ENCODE measurements around the gene KCNC4.

The KCNC4 gene

GRCh38 chr1:110176299-110176956, 33.7 kb upstream of the KCNC4 start:
- Histone ChIP-seq H3K4ac (ENCODE audit: low read length) (no peak overlapping the region), H2AFZ (ENCODE audit: low read length) (no peak overlapping the region), H2BK12ac (ENCODE audit: low read length) (no peak overlapping the region), H3K9me3 (replicated peaks in 1 of 2; ENCODE audit: control insufficient read depth in 2 of 2, insufficient read depth in 1 of 2, low read depth in 1 of 2, low read length in 2 of 2) (no peaks in the 10 kb centered on the region), H3K23ac (ENCODE audit: low read depth, low read length, poor library complexity) (peak overlapping the region; percentile 6), H3K14ac (ENCODE audit: low read length) (no peak overlapping the region), H2BK15ac (ENCODE audit: low read length) (no peak overlapping the region), H2BK120ac (ENCODE audit: low read depth, low read length) (peak overlapping the region; percentile 61), H3K36me3 (replicated peaks in 1 of 2; ENCODE audit: control insufficient read depth in 2 of 2, insufficient read depth in 2 of 2, low read length in 2 of 2) (no peaks in the 10 kb centered on the region), H2BK5ac (ENCODE audit: low read length) (no peak overlapping the region), H3K27me3 (ENCODE audit: control insufficient read depth in 3 of 3, insufficient read depth in 3 of 3, low read depth in 1 of 3, low read length in 3 of 3) (peaks cover 0 to 43% (median 0%) of the 10 kb centered on the region in 3 experiments), H4K91ac (ENCODE audit: low read depth, low read length, poor library complexity) (no peak overlapping the region), H3K4me1 (ENCODE audit: control insufficient read depth in 2 of 2, insufficient read depth in 1 of 2, low read depth in 1 of 2, low read length in 2 of 2) (peaks cover 0 to 1% of the 10 kb centered on the region in 2 donors), H3K18ac (ENCODE audit: low read length) (peak overlapping the region; percentile 55), H3K9ac (ENCODE audit: low read depth, low read length, poor library complexity) (no peak overlapping the region), H3K4me3 (ENCODE audit: low read length in 2 of 2) (no peak overlapping the region), H3K4me2 (ENCODE audit: insufficient read depth, low read length, poor library complexity, severe bottlenecking) (no peak overlapping the region), H3K79me1 (ENCODE audit: low read depth, low read length) (no peaks in the 10 kb centered on the region), H4K8ac (ENCODE audit: low read depth, low read length) (no peak overlapping the region), H3K27ac (replicated peaks; ENCODE audit: low read length) (no peak overlapping the region), H2AK5ac (ENCODE audit: low read depth, low read length) (no peak overlapping the region)
- no peak for DNase-seq (ENCODE audit: low spot score)
- no CpG with 5 or more reads among the region's 9 CpGs for WGBS, 2 donors (ENCODE audit: extremely low coverage in 2 of 2, insufficient read length in 2 of 2, insufficient replicate concordance in 1 of 2)

- no peak overlapping the region for H2AFZ ChIP-seq (ENCODE audit: low read length)
- no peak overlapping the region for H3K27ac ChIP-seq (replicated peaks; ENCODE audit: low read length)
- no peak overlapping the region for H3K9ac ChIP-seq (ENCODE audit: low read depth, low read length, poor library complexity)
- H3K9me3 ChIP-seq (replicated peaks in 1 of 2; ENCODE audit: control insufficient read depth in 2 of 2, insufficient read depth in 1 of 2, low read depth in 1 of 2, low read length in 2 of 2): no peaks in the 10 kb centered on the region
- H3K4ac ChIP-seq (ENCODE audit: low read length): no peak overlapping the region
- H3K36me3 ChIP-seq (replicated peaks in 1 of 2; ENCODE audit: control insufficient read depth in 2 of 2, insufficient read depth in 2 of 2, low read length in 2 of 2): no peaks in the 10 kb centered on the region
- H3K23ac ChIP-seq (ENCODE audit: low read depth, low read length, poor library complexity): no peak overlapping the region
- H3K27me3 ChIP-seq (ENCODE audit: control insufficient read depth in 3 of 3, insufficient read depth in 3 of 3, low read depth in 1 of 3, low read length in 3 of 3): peaks cover 0 to 35% (median 0%) of the 10 kb centered on the region in 3 experiments
- H3K14ac ChIP-seq (ENCODE audit: low read length): no peak overlapping the region
- H3K18ac ChIP-seq (ENCODE audit: low read length): no peak overlapping the region
- no peak overlapping the region for H2AK5ac ChIP-seq (ENCODE audit: low read depth, low read length)
- no peak for DNase-seq (ENCODE audit: low spot score)
- H2BK120ac ChIP-seq (ENCODE audit: low read depth, low read length): no peak overlapping the region
- H2BK12ac ChIP-seq (ENCODE audit: low read length): no peak overlapping the region
- WGBS, 2 donors (ENCODE audit: extremely low coverage in 2 of 2, insufficient read length in 2 of 2, insufficient replicate concordance in 1 of 2): no CpG with 5 or more reads among the region's 4 CpGs
- no peak overlapping the region for H4K91ac ChIP-seq (ENCODE audit: low read depth, low read length, poor library complexity)
- H3K79me1 ChIP-seq (ENCODE audit: low read depth, low read length): no peaks in the 10 kb centered on the region
- no peak overlapping the region for H2BK5ac ChIP-seq (ENCODE audit: low read length)
- H3K4me1 ChIP-seq (ENCODE audit: control insufficient read depth in 2 of 2, insufficient read depth in 1 of 2, low read depth in 1 of 2, low read length in 2 of 2): peaks cover 0 to 1% of the 10 kb centered on the region in 2 donors
- H4K8ac ChIP-seq (ENCODE audit: low read depth, low read length): no peak overlapping the region
- no peak overlapping the region for H3K4me3 ChIP-seq (ENCODE audit: low read length in 2 of 2)
- no peak overlapping the region for H2BK15ac ChIP-seq (ENCODE audit: low read length)
- no peak overlapping the region for H3K4me2 ChIP-seq (ENCODE audit: insufficient read depth, low read length, poor library complexity, severe bottlenecking)
Measured at GRCh38 chr1:110177775-110178174, 32.3 kb upstream of the KCNC4 start.

GRCh38 chr1:110183642-110184167, 26.4 kb upstream of the KCNC4 start:
- Histone ChIP-seq H3K9ac (ENCODE audit: low read depth, low read length, poor library complexity) (no peak overlapping the region), H3K23ac (ENCODE audit: low read depth, low read length, poor library complexity) (peak overlapping the region; percentile 8), H2BK120ac (ENCODE audit: low read depth, low read length) (no peak overlapping the region), H3K27ac (replicated peaks; ENCODE audit: low read length) (no peak overlapping the region), H3K4me3 (ENCODE audit: low read length in 2 of 2) (no peak overlapping the region), H3K79me1 (ENCODE audit: low read depth, low read length) (no peaks in the 10 kb centered on the region), H3K18ac (ENCODE audit: low read length) (no peak overlapping the region), H2AFZ (ENCODE audit: low read length) (no peak overlapping the region), H2AK5ac (ENCODE audit: low read depth, low read length) (no peak overlapping the region), H3K27me3 (ENCODE audit: control insufficient read depth in 3 of 3, insufficient read depth in 3 of 3, low read depth in 1 of 3, low read length in 3 of 3) (peaks cover 0 to 48% (median 0%) of the 10 kb centered on the region in 3 experiments), H4K91ac (ENCODE audit: low read depth, low read length, poor library complexity) (no peak overlapping the region), H2BK5ac (ENCODE audit: low read length) (no peak overlapping the region), H3K36me3 (replicated peaks in 1 of 2; ENCODE audit: control insufficient read depth in 2 of 2, insufficient read depth in 2 of 2, low read length in 2 of 2) (no peaks in the 10 kb centered on the region), H4K8ac (ENCODE audit: low read depth, low read length) (no peak overlapping the region), H3K9me3 (replicated peaks in 1 of 2; ENCODE audit: control insufficient read depth in 2 of 2, insufficient read depth in 1 of 2, low read depth in 1 of 2, low read length in 2 of 2) (no peaks in the 10 kb centered on the region), H3K4me1 (ENCODE audit: control insufficient read depth in 2 of 2, insufficient read depth in 1 of 2, low read depth in 1 of 2, low read length in 2 of 2) (no peaks in the 10 kb centered on the region), H2BK15ac (ENCODE audit: low read length) (no peak overlapping the region), H2BK12ac (ENCODE audit: low read length) (no peak overlapping the region), H3K14ac (ENCODE audit: low read length) (no peak overlapping the region), H3K4ac (ENCODE audit: low read length) (no peak overlapping the region), H3K4me2 (ENCODE audit: insufficient read depth, low read length, poor library complexity, severe bottlenecking) (no peak overlapping the region)
- no CpG with 5 or more reads among the region's 12 CpGs for WGBS, 2 donors (ENCODE audit: extremely low coverage in 2 of 2, insufficient read length in 2 of 2, insufficient replicate concordance in 1 of 2)
- DNase-seq (ENCODE audit: low spot score): no peak

- H3K4me1 ChIP-seq (ENCODE audit: control insufficient read depth in 2 of 2, insufficient read depth in 1 of 2, low read depth in 1 of 2, low read length in 2 of 2): no peaks in the 10 kb centered on the region
- no peak overlapping the region for H3K23ac ChIP-seq (ENCODE audit: low read depth, low read length, poor library complexity)
- no peaks in the 10 kb centered on the region for H3K79me1 ChIP-seq (ENCODE audit: low read depth, low read length)
- H2AK5ac ChIP-seq (ENCODE audit: low read depth, low read length): no peak overlapping the region
- no peak overlapping the region for H3K4ac ChIP-seq (ENCODE audit: low read length)
- no peak overlapping the region for H3K18ac ChIP-seq (ENCODE audit: low read length)
- no peak overlapping the region for H2BK120ac ChIP-seq (ENCODE audit: low read depth, low read length)
- peaks cover 0 to 56% (median 0%) of the 10 kb centered on the region in 3 experiments for H3K27me3 ChIP-seq (ENCODE audit: control insufficient read depth in 3 of 3, insufficient read depth in 3 of 3, low read depth in 1 of 3, low read length in 3 of 3)
- DNase-seq (ENCODE audit: low spot score): no peak
- no peak overlapping the region for H3K14ac ChIP-seq (ENCODE audit: low read length)
- no peak overlapping the region for H2BK5ac ChIP-seq (ENCODE audit: low read length)
- H3K9ac ChIP-seq (ENCODE audit: low read depth, low read length, poor library complexity): no peak overlapping the region
- no peak overlapping the region for H4K8ac ChIP-seq (ENCODE audit: low read depth, low read length)
- H2AFZ ChIP-seq (ENCODE audit: low read length): no peak overlapping the region
- H3K9me3 ChIP-seq (replicated peaks in 1 of 2; ENCODE audit: control insufficient read depth in 2 of 2, insufficient read depth in 1 of 2, low read depth in 1 of 2, low read length in 2 of 2): no peaks in the 10 kb centered on the region
- no peak overlapping the region for H2BK15ac ChIP-seq (ENCODE audit: low read length)
- no peak overlapping the region for H4K91ac ChIP-seq (ENCODE audit: low read depth, low read length, poor library complexity)
- H2BK12ac ChIP-seq (ENCODE audit: low read length): no peak overlapping the region
- H3K36me3 ChIP-seq (replicated peaks in 1 of 2; ENCODE audit: control insufficient read depth in 2 of 2, insufficient read depth in 2 of 2, low read length in 2 of 2): no peaks in the 10 kb centered on the region
- H3K4me2 ChIP-seq (ENCODE audit: insufficient read depth, low read length, poor library complexity, severe bottlenecking): no peak overlapping the region
- no peak overlapping the region for H3K27ac ChIP-seq (replicated peaks; ENCODE audit: low read length)
- no peak overlapping the region for H3K4me3 ChIP-seq (ENCODE audit: low read length in 2 of 2)
- no CpG with 5 or more reads among the region's 5 CpGs for WGBS, 2 donors (ENCODE audit: extremely low coverage in 2 of 2, insufficient read length in 2 of 2, insufficient replicate concordance in 1 of 2)
Measured at GRCh38 chr1:110184446-110184845, 25.7 kb upstream of the KCNC4 start.

Data from neuronal stem cell (in vitro differentiated cells).